Neural cell (in vitro differentiated cells): ENCODE measurements around the gene MDFIC2. TPM values are rescaled to one million over a fixed set of nuclear protein-coding genes. Genes with fewer than 3 reads are reported as not detected.

Experiments used
- H2AFZ ChIP-seq: fragments of 200-600, 300-800 bp; sonication (generic), shearing (Covaris generic); 2 replicates; pipeline ENCODE4 v1.6.0; 2014; ENCODE audit warnings: low read depth, mild to moderate bottlenecking, antibody characterized with exemption, low read length, moderate library complexity
- H3F3A ChIP-seq: fragments of 200-600 bp; shearing (Covaris generic); 2 replicates; pipeline ENCODE4 v1.6.1; 2016; ENCODE audit warnings: mild to moderate bottlenecking, moderate library complexity, mixed read lengths, antibody characterized with exemption, low read length; ENCODE audit not compliant: insufficient read depth, poor library complexity, severe bottlenecking
- H3K27ac ChIP-seq: fragments of 200-600, 300-800 bp; sonication (generic), shearing (Covaris generic); 2 replicates; pipeline ENCODE4 v1.5.1; 2014; ENCODE audit warnings: mild to moderate bottlenecking, low read length, moderate library complexity
- H3K27me3 ChIP-seq: fragments of 300-800, 200-600 bp; sonication (generic), shearing (Covaris generic); 2 replicates; pipeline ENCODE4 v1.6.0; 2014; ENCODE audit warnings: mild to moderate bottlenecking, low read depth, low read length, moderate library complexity; ENCODE audit not compliant: insufficient read depth
- H3K36me3 ChIP-seq: fragments of 300-800, 200-600 bp; sonication (generic), shearing (Covaris generic); 2 replicates; pipeline ENCODE4 v1.5.1; 2014; ENCODE audit warnings: mild to moderate bottlenecking, antibody characterized with exemption, low read length, moderate library complexity; ENCODE audit not compliant: insufficient read depth
- H3K4me2 ChIP-seq: fragments of 300-800, 200-600 bp; sonication (generic), shearing (Covaris generic); 2 replicates; pipeline ENCODE4 v1.6.0; 2014; ENCODE audit warnings: mild to moderate bottlenecking, low read length
- H3K4me3 ChIP-seq: fragments of 300-800, 200-600 bp; sonication (generic), shearing (Covaris generic); 2 replicates; pipeline ENCODE4 v1.5.1; 2014; ENCODE audit warnings: mild to moderate bottlenecking, low read length, moderate library complexity
- H3K79me2 ChIP-seq: fragments of 200-600 bp; shearing (Covaris generic); replicated peaks from 2 replicates; pipeline ENCODE4 v1.6.0; 2014; ENCODE audit warnings: mild to moderate bottlenecking, low read length, moderate library complexity; ENCODE audit not compliant: insufficient read depth
- H3K9ac ChIP-seq: fragments of 300-800, 200-600 bp; sonication (generic), shearing (Covaris generic); 2 replicates; pipeline ENCODE4 v1.6.1; 2016; ENCODE audit warnings: mild to moderate bottlenecking, low read length, mixed read lengths
- H3K9me2 ChIP-seq: fragments of 200-600 bp; shearing (Covaris generic); 2 replicates; pipeline ENCODE4 v1.6.1; 2016; ENCODE audit warnings: mild to moderate bottlenecking, low read length, mixed read lengths; ENCODE audit not compliant: insufficient read depth
- H3K9me3 ChIP-seq: fragments of 200-600, 300-800 bp; sonication (generic), shearing (Covaris generic); 2 replicates; pipeline ENCODE4 v1.6.1; 2016; ENCODE audit warnings: mild to moderate bottlenecking, mixed run types, low read length, moderate library complexity, mixed read lengths
- H4K20me1 ChIP-seq: fragments of 200-600 bp; shearing (Covaris generic); 2 replicates; pipeline ENCODE4 v1.6.1; 2016; ENCODE audit warnings: mild to moderate bottlenecking, mixed run types; ENCODE audit not compliant: insufficient read depth
- EP300 ChIP-seq: fragments of 450-650 bp; conservative IDR thresholded peaks from 2 replicates; pipeline ENCODE4 v1.6.1; 2014; ENCODE audit warnings: antibody characterized with exemption, mild to moderate bottlenecking, moderate library complexity; ENCODE audit not compliant: poor library complexity, severe bottlenecking
- EZH2 ChIP-seq: fragments of 200-600, 300-800 bp; shearing (Covaris generic), sonication (generic); IDR thresholded peaks from 2 replicates; pipeline ENCODE4 v1.6.1; 2014; ENCODE audit warnings: antibody characterized with exemption, low read length, borderline replicate concordance, mild to moderate bottlenecking; ENCODE audit not compliant: insufficient read depth, poor library complexity, severe bottlenecking
- MXI1 ChIP-seq: fragments of 450-650 bp; conservative IDR thresholded peaks from 2 replicates; pipeline ENCODE4 v1.6.1; 2014; ENCODE audit warnings: antibody characterized with exemption, mild to moderate bottlenecking; ENCODE audit not compliant: poor library complexity, severe bottlenecking
- POLR2AphosphoS5 ChIP-seq: IDR thresholded peaks from 2 replicates; pipeline ENCODE4 v1.6.1; 2012
- RAD21 ChIP-seq: fragments of 450-650 bp; conservative IDR thresholded peaks from 2 replicates; pipeline ENCODE4 v1.6.1; 2014; ENCODE audit warnings: antibody characterized with exemption, mild to moderate bottlenecking, moderate library complexity
- SMC3 ChIP-seq: fragments of 450-650 bp; conservative IDR thresholded peaks from 2 replicates; pipeline ENCODE4 v1.6.1; 2014; ENCODE audit warnings: antibody characterized with exemption, mild to moderate bottlenecking, moderate library complexity; ENCODE audit not compliant: poor library complexity
- TAF1 ChIP-seq: IDR thresholded peaks from 2 replicates; pipeline ENCODE4 v1.6.1; 2012; ENCODE audit warnings: low read depth
- polyA plus RNA-seq: library from polyadenylated mRNA; depleted of rRNA; stranded (reverse); fragments of >200 nt; gene quantifications from 2 replicates; pipeline ENCODE4 v1.2.3, GENCODE V29; 2014
- TF ChIP-seq, protein P1 (sequence below): fragments of 450-650 bp; IDR thresholded peaks from 2 replicates; pipeline ENCODE4 v1.5.1; 2014; ENCODE audit warnings: antibody characterized with exemption, mild to moderate bottlenecking, moderate library complexity; ENCODE audit not compliant: poor library complexity, severe bottlenecking
- TF ChIP-seq, protein P2 (sequence below): IDR thresholded peaks from 2 replicates; pipeline ENCODE4 v1.6.1; 2012; ENCODE audit warnings: borderline replicate concordance

The MDFIC2 gene
- polyA plus RNA-seq, 1 donor from 2014 or later, result not detected

DNA sequence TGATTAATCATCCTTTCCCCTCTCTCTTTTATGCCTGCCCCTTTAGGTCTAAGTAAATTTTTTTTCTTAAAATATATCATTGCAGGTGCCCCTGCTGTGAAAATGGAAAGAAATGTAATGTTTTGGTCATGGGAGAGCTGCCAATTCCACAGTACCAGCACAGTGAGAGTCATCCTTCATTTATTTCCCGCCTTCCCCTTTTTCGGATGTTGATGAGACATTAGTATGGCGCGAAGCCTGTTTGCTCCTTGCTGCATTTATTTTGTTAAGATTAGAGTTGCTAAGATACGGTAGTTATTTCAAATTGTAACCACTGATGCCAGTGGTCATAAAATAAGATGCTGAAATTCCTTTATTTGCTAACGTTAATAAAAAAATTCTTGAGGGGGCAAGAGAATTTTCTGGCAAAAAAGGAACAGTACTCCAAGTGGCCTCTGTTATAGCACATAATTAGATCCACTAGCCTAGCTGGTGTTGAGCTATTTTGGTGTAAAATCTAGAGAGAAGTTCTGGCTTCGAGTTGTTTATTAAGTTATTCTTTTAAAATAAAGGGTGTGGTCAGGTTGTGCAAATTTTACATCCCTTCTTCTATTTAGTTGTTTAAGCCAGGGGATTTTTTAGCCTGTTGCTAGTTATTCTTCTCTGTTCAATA is 62.8 kb downstream of the MDFIC2 start:
- H3K4me2 ChIP-seq, result no peak overlapping the region
- no peaks in the 10 kb centered on the region for H4K20me1 ChIP-seq
- H3K4me3 ChIP-seq, result no peak overlapping the region
- no peaks in the 10 kb centered on the region for H3K36me3 ChIP-seq
- H3K9me2 ChIP-seq, result no peaks in the 10 kb centered on the region
- H3K27ac ChIP-seq, result no peak overlapping the region
- H2AFZ ChIP-seq, result no peak overlapping the region
- no peak overlapping the region for H3K9ac ChIP-seq
- H3F3A ChIP-seq, result peaks cover 4% of the 10 kb centered on the region
- H3K9me3 ChIP-seq, result no peaks in the 10 kb centered on the region
- no peaks in the 10 kb centered on the region for H3K27me3 ChIP-seq
- no peaks in the 10 kb centered on the region for H3K79me2 ChIP-seq
- TF ChIP-seq EZH2 (no peak), TAF1 (no peak), EP300 (no peak), SMC3 (no peak), POLR2AphosphoS5 (no peak), MXI1 (no peak)
- TF ChIP-seq, protein P1, sequence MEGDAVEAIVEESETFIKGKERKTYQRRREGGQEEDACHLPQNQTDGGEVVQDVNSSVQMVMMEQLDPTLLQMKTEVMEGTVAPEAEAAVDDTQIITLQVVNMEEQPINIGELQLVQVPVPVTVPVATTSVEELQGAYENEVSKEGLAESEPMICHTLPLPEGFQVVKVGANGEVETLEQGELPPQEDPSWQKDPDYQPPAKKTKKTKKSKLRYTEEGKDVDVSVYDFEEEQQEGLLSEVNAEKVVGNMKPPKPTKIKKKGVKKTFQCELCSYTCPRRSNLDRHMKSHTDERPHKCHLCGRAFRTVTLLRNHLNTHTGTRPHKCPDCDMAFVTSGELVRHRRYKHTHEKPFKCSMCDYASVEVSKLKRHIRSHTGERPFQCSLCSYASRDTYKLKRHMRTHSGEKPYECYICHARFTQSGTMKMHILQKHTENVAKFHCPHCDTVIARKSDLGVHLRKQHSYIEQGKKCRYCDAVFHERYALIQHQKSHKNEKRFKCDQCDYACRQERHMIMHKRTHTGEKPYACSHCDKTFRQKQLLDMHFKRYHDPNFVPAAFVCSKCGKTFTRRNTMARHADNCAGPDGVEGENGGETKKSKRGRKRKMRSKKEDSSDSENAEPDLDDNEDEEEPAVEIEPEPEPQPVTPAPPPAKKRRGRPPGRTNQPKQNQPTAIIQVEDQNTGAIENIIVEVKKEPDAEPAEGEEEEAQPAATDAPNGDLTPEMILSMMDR, result no peak
- TF ChIP-seq, protein P2, sequence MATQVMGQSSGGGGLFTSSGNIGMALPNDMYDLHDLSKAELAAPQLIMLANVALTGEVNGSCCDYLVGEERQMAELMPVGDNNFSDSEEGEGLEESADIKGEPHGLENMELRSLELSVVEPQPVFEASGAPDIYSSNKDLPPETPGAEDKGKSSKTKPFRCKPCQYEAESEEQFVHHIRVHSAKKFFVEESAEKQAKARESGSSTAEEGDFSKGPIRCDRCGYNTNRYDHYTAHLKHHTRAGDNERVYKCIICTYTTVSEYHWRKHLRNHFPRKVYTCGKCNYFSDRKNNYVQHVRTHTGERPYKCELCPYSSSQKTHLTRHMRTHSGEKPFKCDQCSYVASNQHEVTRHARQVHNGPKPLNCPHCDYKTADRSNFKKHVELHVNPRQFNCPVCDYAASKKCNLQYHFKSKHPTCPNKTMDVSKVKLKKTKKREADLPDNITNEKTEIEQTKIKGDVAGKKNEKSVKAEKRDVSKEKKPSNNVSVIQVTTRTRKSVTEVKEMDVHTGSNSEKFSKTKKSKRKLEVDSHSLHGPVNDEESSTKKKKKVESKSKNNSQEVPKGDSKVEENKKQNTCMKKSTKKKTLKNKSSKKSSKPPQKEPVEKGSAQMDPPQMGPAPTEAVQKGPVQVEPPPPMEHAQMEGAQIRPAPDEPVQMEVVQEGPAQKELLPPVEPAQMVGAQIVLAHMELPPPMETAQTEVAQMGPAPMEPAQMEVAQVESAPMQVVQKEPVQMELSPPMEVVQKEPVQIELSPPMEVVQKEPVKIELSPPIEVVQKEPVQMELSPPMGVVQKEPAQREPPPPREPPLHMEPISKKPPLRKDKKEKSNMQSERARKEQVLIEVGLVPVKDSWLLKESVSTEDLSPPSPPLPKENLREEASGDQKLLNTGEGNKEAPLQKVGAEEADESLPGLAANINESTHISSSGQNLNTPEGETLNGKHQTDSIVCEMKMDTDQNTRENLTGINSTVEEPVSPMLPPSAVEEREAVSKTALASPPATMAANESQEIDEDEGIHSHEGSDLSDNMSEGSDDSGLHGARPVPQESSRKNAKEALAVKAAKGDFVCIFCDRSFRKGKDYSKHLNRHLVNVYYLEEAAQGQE, result no peak

DNA sequence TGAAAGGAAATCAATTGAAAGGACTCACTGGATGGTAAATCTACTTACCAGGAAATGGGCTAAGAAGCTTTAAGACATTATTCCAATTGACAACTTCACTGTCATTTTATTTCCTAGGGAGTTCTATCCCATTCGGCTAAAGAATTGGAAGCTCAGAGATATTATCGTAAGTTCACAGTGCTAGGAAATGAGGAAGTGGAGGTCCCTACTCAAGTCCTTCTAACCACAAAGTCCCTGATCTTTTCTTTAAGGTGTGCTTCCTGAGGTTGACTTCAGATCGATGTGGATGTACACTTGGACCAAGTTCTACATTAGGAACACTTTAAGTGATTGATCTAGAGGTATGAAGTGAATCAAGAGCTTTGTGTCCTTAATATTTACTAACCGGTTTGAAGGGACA is 63.6 kb downstream of the MDFIC2 start:
- H3K79me2 ChIP-seq, result no peaks in the 10 kb centered on the region
- H4K20me1 ChIP-seq, result no peaks in the 10 kb centered on the region
- H3K36me3 ChIP-seq, result no peaks in the 10 kb centered on the region
- H3K4me2 ChIP-seq, result no peak overlapping the region
- H3K9me2 ChIP-seq, result no peaks in the 10 kb centered on the region
- H3K9me3 ChIP-seq, result no peaks in the 10 kb centered on the region
- H2AFZ ChIP-seq, result no peak overlapping the region
- H3K27me3 ChIP-seq, result no peaks in the 10 kb centered on the region
- H3K4me3 ChIP-seq, result no peak overlapping the region
- no peak overlapping the region for H3K27ac ChIP-seq
- TF ChIP-seq MXI1 (no peak), EZH2 (no peak), SMC3 (no peak), EP300 (no peak), TAF1 (no peak), POLR2AphosphoS5 (no peak), RAD21 (no peak)
- TF ChIP-seq, protein P1, result no peak
- TF ChIP-seq, protein P2, result no peak
- H3F3A ChIP-seq, result peaks cover 4% of the 10 kb centered on the region
- H3K9ac ChIP-seq, result no peak overlapping the region
